ENCODE measurements around the gene LALBA. TPM values are rescaled to one million over a fixed set of nuclear protein-coding genes. Genes with fewer than 3 reads are reported as not detected.

The LALBA gene
- total and polyA plus RNA-seq, 9 of the 15 experiments (the other 6 are each of a cell fraction or from before 2014, with no cell fraction given), result 0.21 TPM; not detected in 8

- TF ChIP-seq, protein P1, sequence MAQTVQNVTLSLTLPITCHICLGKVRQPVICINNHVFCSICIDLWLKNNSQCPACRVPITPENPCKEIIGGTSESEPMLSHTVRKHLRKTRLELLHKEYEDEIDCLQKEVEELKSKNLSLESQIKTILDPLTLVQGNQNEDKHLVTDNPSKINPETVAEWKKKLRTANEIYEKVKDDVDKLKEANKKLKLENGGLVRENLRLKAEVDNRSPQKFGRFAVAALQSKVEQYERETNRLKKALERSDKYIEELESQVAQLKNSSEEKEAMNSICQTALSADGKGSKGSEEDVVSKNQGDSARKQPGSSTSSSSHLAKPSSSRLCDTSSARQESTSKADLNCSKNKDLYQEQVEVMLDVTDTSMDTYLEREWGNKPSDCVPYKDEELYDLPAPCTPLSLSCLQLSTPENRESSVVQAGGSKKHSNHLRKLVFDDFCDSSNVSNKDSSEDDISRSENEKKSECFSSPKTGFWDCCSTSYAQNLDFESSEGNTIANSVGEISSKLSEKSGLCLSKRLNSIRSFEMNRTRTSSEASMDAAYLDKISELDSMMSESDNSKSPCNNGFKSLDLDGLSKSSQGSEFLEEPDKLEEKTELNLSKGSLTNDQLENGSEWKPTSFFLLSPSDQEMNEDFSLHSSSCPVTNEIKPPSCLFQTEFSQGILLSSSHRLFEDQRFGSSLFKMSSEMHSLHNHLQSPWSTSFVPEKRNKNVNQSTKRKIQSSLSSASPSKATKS (CRISPR knock-in tag; IDR thresholded peaks at IDR 0.05), result no peak
- TF ChIP-seq ZNF316 (IDR thresholded peaks at IDR 0.05) (no peak), TBL1XR1 (IDR thresholded peaks at IDR 0.05; ENCODE audit: low read length in 2 of 2) (no peak), PHB (CRISPR knock-in tag; IDR thresholded peaks at IDR 0.05) (no peak), ILF3 (IDR thresholded peaks at IDR 0.05; ENCODE audit: borderline replicate concordance) (no peak), FOXP1 (CRISPR knock-in tag; IDR thresholded peaks at IDR 0.05) (no peak), DMBX1 (CRISPR knock-in tag; IDR thresholded peaks at IDR 0.05; ENCODE audit: borderline replicate concordance) (no peak), TEAD4 (IDR thresholded peaks at IDR 0.05; ENCODE audit: low read length) (no peak), TEAD4 (CRISPR knock-in tag; IDR thresholded peaks at IDR 0.05; ENCODE audit: borderline replicate concordance) (no peak), ZNF232 (CRISPR knock-in tag; IDR thresholded peaks at IDR 0.05) (no peak)
Observed at GRCh38 chr12:48580831-48581230, 11.0 kb upstream of the LALBA start (continued).

- POLR2A ChIA-PET, result interaction anchor here (0.9 to 1.3 kb wide), 3 partner anchors 9 to 11 kb away, joined by 3 to 5 read pairs (median 3); no protein-coding TSS in a partner anchor
- peaks cover 0 to 8% of the 10 kb centered on the region in 2 experiments; a peak in 1 of 5 replicates for H3K4me1 ChIP-seq (replicated peaks in 1 of 2; ENCODE audit: control insufficient read depth in 2 of 2, insufficient read depth in 2 of 2, low read length in 2 of 2)
- 0 out of 5 replicates have a peak, but pooled peaks cover under 1 to 2% of the 10 kb centered on the region in 2 experiments for H3K27me3 ChIP-seq (ENCODE audit: control insufficient read depth in 2 of 2, insufficient read depth in 2 of 2, low read length in 2 of 2)
- in situ Hi-C loops (cut with MboI) (no loop called here), intact Hi-C loops (cut with micrococcal nuclease) (no loop called here)
- no peak for ATAC-seq
- peak overlapping the region; percentile 48; the same call in 1 of the 2 replicates for H2AFZ ChIP-seq (ENCODE audit: low read depth, low read length)
- H3K9me3 ChIP-seq (replicated peaks; ENCODE audit: control insufficient read depth, insufficient read depth, low read depth, low read length), result no peaks in the 10 kb centered on the region
- 12% methylated on average over 5 of the region's 5 CpGs for WGBS (ENCODE audit: insufficient coverage, low coverage, missing lambda C conversion rate)
- FAIRE-seq, result peak; percentile 49
- H3K79me2 ChIP-seq (ENCODE audit: control insufficient read depth, insufficient read depth, low read length), result no peaks in the 10 kb centered on the region
- no peaks in the 10 kb centered on the region for H3K36me3 ChIP-seq (ENCODE audit: control insufficient read depth, insufficient read depth, low read length)
- no peak overlapping the region for H3K4me2 ChIP-seq (ENCODE audit: insufficient read depth, low read length)
- TF ChIP-seq SPI1 (IDR thresholded peaks at IDR 0.05; ENCODE audit: borderline replicate concordance, low read depth, low read length) (no peak), SOX6 (IDR thresholded peaks at IDR 0.05) (peak; percentile 23; the same call in 1 of the 2 replicates)
- H3K9ac ChIP-seq (ENCODE audit: insufficient read depth in 1 of 2, low read depth in 2 of 2, low read length in 2 of 2), result no peak overlapping the region
- H4K20me1 ChIP-seq (replicated peaks; ENCODE audit: control insufficient read depth, insufficient read depth, low read length), result no peaks in the 10 kb centered on the region
- H3K27ac ChIP-seq (ENCODE audit: extremely low read depth, low read depth, low read length), result no peak overlapping the region
- H3K9me1 ChIP-seq (ENCODE audit: control insufficient read depth, insufficient read depth, low read length), result no peaks in the 10 kb centered on the region
- CTCF ChIA-PET (ENCODE audit: low intra/inter-chr PET ratio), result no interaction called here
- no peak for DNase-seq (ENCODE audit: extremely low read depth in 1 of 4, low spot score in 3 of 4)
- no peak overlapping the region for H3K4me3 ChIP-seq
- no TSS peak for BruUV-seq (replicated peaks)
Observed at GRCh38 chr12:48572326-48572725, 2.5 kb upstream of the LALBA start.
